ENCODE results near the gene ST3GAL4.

ST3GAL4 gene

DNA sequence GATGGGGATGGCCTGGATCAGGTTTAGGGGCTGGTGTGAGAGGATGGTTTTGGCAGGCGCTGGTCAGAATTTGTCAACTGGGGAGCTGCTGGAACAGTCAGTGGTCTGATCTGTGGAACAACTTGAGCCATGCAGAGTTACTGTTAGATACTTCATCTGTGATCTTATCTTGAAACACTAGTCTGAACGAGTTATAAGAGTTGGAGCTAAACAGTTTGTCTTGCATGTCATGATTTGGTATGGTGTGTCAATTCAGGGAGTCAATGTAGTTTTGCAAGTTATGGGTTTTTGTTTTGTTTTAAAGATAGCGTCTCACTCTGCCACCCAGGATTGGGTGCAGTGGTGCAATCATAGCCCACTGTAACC lies 54.1 kb downstream of the ST3GAL4 start:
- peaks cover 0 to 14% (median 12%) of the 10 kb centered on the region in 5 donors for H3K4me1 ChIP-seq (ENCODE audit: control insufficient read depth in 5 of 5, insufficient read depth in 5 of 5, low read length in 5 of 5)
- no peak overlapping the region for H3K4me3 ChIP-seq (ENCODE audit: low read depth in 1 of 5, low read length in 5 of 5)
- no peak overlapping the region for H3K27ac ChIP-seq (ENCODE audit: low read depth, low read length)
- H3K36me3 ChIP-seq (ENCODE audit: control insufficient read depth in 5 of 5, insufficient read depth in 5 of 5, low read length in 5 of 5) = peaks cover 0 to 51% (median 44%) of the 10 kb centered on the region in 5 donors
- no peaks in the 10 kb centered on the region for H3K27me3 ChIP-seq (ENCODE audit: control insufficient read depth in 5 of 5, insufficient read depth in 4 of 5, low read length in 5 of 5)
- no peaks in the 10 kb centered on the region for H3K9me3 ChIP-seq (ENCODE audit: control insufficient read depth in 5 of 5, low read length in 5 of 5)
- H3K9ac ChIP-seq (ENCODE audit: low read length in 5 of 5) = no peak overlapping the region

GRCh38 chr11:126410649-126411048 lies 55.2 kb downstream of the ST3GAL4 start:
- Histone ChIP-seq H3K4me1 (ENCODE audit: control insufficient read depth in 5 of 5, insufficient read depth in 5 of 5, low read length in 5 of 5) (peaks cover 6 to 25% (median 23%) of the 10 kb centered on the region in 5 donors), H3K36me3 (ENCODE audit: control insufficient read depth in 5 of 5, insufficient read depth in 5 of 5, low read length in 5 of 5) (peaks cover 0 to 48% (median 44%) of the 10 kb centered on the region in 5 donors), H3K27ac (ENCODE audit: low read depth, low read length) (no peak overlapping the region), H3K4me3 (ENCODE audit: low read depth in 1 of 5, low read length in 5 of 5) (no peak overlapping the region), H3K9ac (ENCODE audit: low read length in 5 of 5) (no peak overlapping the region), H3K9me3 (ENCODE audit: control insufficient read depth in 5 of 5, low read length in 5 of 5) (no peaks in the 10 kb centered on the region), H3K27me3 (ENCODE audit: control insufficient read depth in 5 of 5, insufficient read depth in 4 of 5, low read length in 5 of 5) (no peaks in the 10 kb centered on the region)

DNA sequence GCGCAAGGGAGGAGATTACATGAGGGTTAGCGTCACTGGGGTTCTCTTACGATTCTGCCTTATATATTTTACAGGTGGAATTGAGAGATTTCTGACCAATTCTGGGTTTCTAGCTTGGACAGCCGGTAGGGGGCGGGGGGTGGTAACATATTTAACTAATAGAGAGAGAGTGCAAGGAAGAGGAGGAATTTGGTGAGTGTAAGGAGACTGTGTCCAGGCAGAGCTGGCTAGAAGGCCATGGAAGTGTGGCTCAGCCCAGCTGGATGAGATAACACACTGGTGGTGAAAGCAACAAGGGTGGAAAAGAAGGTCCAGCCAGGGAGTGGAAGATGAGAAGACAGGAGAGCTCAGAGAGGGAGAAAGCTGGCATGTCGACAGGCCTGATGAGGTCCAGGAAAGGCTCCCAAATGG lies 56.5 kb downstream of the ST3GAL4 start:
- peaks cover 0 to 46% (median 40%) of the 10 kb centered on the region in 5 donors for H3K36me3 ChIP-seq (ENCODE audit: control insufficient read depth in 5 of 5, insufficient read depth in 5 of 5, low read length in 5 of 5)
- no peak overlapping the region for H3K27ac ChIP-seq (ENCODE audit: low read depth, low read length)
- H3K4me1 ChIP-seq (ENCODE audit: control insufficient read depth in 5 of 5, insufficient read depth in 5 of 5, low read length in 5 of 5) = peaks cover 12 to 38% (median 36%) of the 10 kb centered on the region in 5 donors

DNA sequence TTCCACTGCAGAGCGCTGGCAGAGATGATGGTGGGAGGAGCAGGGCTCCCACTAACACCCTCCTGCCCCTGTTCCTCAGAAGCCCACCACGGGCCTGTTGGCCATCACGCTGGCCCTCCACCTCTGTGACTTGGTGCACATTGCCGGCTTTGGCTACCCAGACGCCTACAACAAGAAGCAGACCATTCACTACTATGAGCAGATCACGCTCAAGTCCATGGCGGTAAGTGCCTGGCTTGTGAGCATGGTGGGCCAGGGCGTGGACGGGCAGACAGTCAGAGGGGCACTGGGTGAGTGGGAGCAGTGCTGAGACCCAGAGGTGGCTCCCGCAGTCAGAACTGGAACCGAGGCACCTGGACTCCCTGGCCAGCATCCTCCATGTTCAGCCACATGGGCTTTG lies 57.9 kb downstream of the ST3GAL4 start:
- Histone ChIP-seq H3K27ac (ENCODE audit: low read depth, low read length) (no peak overlapping the region), H3K4me1 (ENCODE audit: control insufficient read depth in 5 of 5, insufficient read depth in 5 of 5, low read length in 5 of 5) (peaks cover 12 to 43% (median 39%) of the 10 kb centered on the region in 5 donors), H3K9ac (ENCODE audit: low read length in 5 of 5) (no peak overlapping the region), H3K9me3 (ENCODE audit: control insufficient read depth in 5 of 5, low read length in 5 of 5) (no peaks in the 10 kb centered on the region), H3K4me3 (ENCODE audit: low read depth in 1 of 5, low read length in 5 of 5) (no peak overlapping the region), H3K36me3 (ENCODE audit: control insufficient read depth in 5 of 5, insufficient read depth in 5 of 5, low read length in 5 of 5) (peaks cover 0 to 33% (median 26%) of the 10 kb centered on the region in 5 donors), H3K27me3 (ENCODE audit: control insufficient read depth in 5 of 5, insufficient read depth in 4 of 5, low read length in 5 of 5) (no peaks in the 10 kb centered on the region)

More for the DNA sequence above, 56.5 kb downstream of the ST3GAL4 start:
- Histone ChIP-seq H3K9ac (ENCODE audit: low read length in 5 of 5) (no peak overlapping the region), H3K4me3 (ENCODE audit: low read depth in 1 of 5, low read length in 5 of 5) (no peak overlapping the region), H3K27me3 (ENCODE audit: control insufficient read depth in 5 of 5, insufficient read depth in 4 of 5, low read length in 5 of 5) (no peaks in the 10 kb centered on the region), H3K9me3 (ENCODE audit: control insufficient read depth in 5 of 5, low read length in 5 of 5) (no peaks in the 10 kb centered on the region)

- no peaks in the 10 kb centered on the region for H3K27me3 ChIP-seq (ENCODE audit: control insufficient read depth in 5 of 5, insufficient read depth in 4 of 5, low read length in 5 of 5)
- peaks cover 15 to 48% (median 40%) of the 10 kb centered on the region in 5 donors for H3K4me1 ChIP-seq (ENCODE audit: control insufficient read depth in 5 of 5, insufficient read depth in 5 of 5, low read length in 5 of 5)
Measured at GRCh38 chr11:126413843-126414405, 58.4 kb downstream of the ST3GAL4 start.

GRCh38 chr11:126414615-126415014 lies 59.1 kb downstream of the ST3GAL4 start:
- Histone ChIP-seq H3K9ac (ENCODE audit: low read length in 5 of 5) (no peak overlapping the region), H3K27ac (ENCODE audit: low read depth, low read length) (no peak overlapping the region), H3K36me3 (ENCODE audit: control insufficient read depth in 5 of 5, insufficient read depth in 5 of 5, low read length in 5 of 5) (peaks cover 0 to 21% (median 14%) of the 10 kb centered on the region in 5 donors), H3K4me1 (ENCODE audit: control insufficient read depth in 5 of 5, insufficient read depth in 5 of 5, low read length in 5 of 5) (peaks cover 15 to 50% (median 41%) of the 10 kb centered on the region in 5 donors), H3K27me3 (ENCODE audit: control insufficient read depth in 5 of 5, insufficient read depth in 4 of 5, low read length in 5 of 5) (no peaks in the 10 kb centered on the region), H3K4me3 (ENCODE audit: low read depth in 1 of 5, low read length in 5 of 5) (no peak overlapping the region), H3K9me3 (ENCODE audit: control insufficient read depth in 5 of 5, low read length in 5 of 5) (no peaks in the 10 kb centered on the region)

More at GRCh38 chr11:126413843-126414405, 58.4 kb downstream of the ST3GAL4 start:
- H3K9me3 ChIP-seq (ENCODE audit: control insufficient read depth in 5 of 5, low read length in 5 of 5) = no peaks in the 10 kb centered on the region
- H3K36me3 ChIP-seq (ENCODE audit: control insufficient read depth in 5 of 5, insufficient read depth in 5 of 5, low read length in 5 of 5) = peaks cover 0 to 28% (median 21%) of the 10 kb centered on the region in 5 donors
- no peak overlapping the region for H3K27ac ChIP-seq (ENCODE audit: low read depth, low read length)
- no peak overlapping the region for H3K4me3 ChIP-seq (ENCODE audit: low read depth in 1 of 5, low read length in 5 of 5)
- H3K9ac ChIP-seq (ENCODE audit: low read length in 5 of 5) = no peak overlapping the region

DNA sequence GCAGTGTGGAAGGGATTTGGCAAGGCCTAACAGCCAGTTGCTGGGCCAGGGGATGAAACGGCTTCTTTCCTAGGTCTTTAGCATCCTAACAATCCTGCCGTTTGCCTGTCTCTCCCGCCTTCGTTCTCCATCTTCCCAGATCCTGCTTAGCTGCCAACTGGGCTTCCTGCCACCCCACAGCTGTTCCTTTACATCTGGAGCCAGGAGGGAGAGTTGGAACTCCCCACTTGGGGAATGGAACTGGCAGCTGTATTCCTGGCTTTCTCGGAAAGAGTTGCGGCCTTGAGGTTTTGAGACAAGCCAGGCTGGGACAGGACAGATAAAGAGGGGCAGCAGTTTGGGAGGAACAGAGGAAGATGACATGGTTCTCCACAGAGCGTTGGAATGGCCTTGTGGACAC lies 59.6 kb downstream of the ST3GAL4 start:
- Histone ChIP-seq H3K4me3 (ENCODE audit: low read depth in 1 of 5, low read length in 5 of 5) (peak overlapping the region in 1 of 5 donors; percentile 22), H3K9ac (ENCODE audit: low read length in 5 of 5) (peak overlapping the region in 2 of 5 donors; percentile 25 to 65), H3K4me1 (ENCODE audit: control insufficient read depth in 5 of 5, insufficient read depth in 5 of 5, low read length in 5 of 5) (peaks cover 15 to 49% (median 41%) of the 10 kb centered on the region in 5 donors), H3K9me3 (ENCODE audit: control insufficient read depth in 5 of 5, low read length in 5 of 5) (no peaks in the 10 kb centered on the region), H3K36me3 (ENCODE audit: control insufficient read depth in 5 of 5, insufficient read depth in 5 of 5, low read length in 5 of 5) (peaks cover 0 to 18% (median 10%) of the 10 kb centered on the region in 5 donors), H3K27me3 (ENCODE audit: control insufficient read depth in 5 of 5, insufficient read depth in 4 of 5, low read length in 5 of 5) (no peaks in the 10 kb centered on the region), H3K27ac (ENCODE audit: low read depth, low read length) (peak overlapping the region; percentile 62)

DNA sequence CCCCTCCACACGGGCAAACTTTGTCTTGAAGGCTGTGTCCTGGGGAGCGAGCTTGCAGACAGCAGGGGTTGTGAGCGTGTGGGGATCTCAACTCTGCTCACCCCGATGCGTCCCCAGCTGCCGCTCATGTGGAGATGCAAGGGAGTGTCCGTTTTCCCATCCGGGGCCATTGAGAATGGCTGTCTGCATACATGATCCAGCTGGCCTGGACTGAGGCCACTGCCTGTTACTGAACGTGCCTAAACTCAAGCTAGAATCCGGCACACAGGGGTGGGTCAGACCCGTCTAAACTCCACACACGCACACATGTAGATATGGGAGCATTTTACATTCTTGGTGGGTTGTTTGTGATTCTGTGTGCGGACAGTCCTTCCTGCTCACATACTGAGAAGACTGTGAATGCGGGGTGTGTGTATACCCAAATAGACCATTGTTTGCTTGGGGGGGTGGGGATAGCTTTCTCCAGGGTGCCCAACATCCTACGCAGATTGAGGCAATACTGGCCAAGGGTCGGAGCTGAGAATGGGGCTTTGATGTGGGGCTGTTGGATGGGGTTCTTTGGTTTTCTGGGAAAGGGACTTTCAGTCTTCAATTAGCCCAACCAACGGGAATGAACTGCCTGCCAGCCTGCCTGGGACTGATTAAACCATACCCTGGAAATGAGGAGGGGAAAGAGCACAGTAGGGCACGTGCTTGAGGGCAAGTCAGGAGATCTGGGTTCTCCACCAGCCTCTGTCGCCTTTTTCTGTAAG lies 60.4 kb downstream of the ST3GAL4 start:
- Histone ChIP-seq H3K4me1 (ENCODE audit: control insufficient read depth in 5 of 5, insufficient read depth in 5 of 5, low read length in 5 of 5) (peaks cover 15 to 42% (median 34%) of the 10 kb centered on the region in 5 donors), H3K27ac (ENCODE audit: low read depth, low read length) (peak overlapping the region; percentile 62), H3K9ac (ENCODE audit: low read length in 5 of 5) (peak overlapping the region in 4 of 5 donors; percentile 25 to 65 (median 60)), H3K36me3 (ENCODE audit: control insufficient read depth in 5 of 5, insufficient read depth in 5 of 5, low read length in 5 of 5) (peaks cover 0 to 17% (median 10%) of the 10 kb centered on the region in 5 donors), H3K9me3 (ENCODE audit: control insufficient read depth in 5 of 5, low read length in 5 of 5) (no peaks in the 10 kb centered on the region), H3K27me3 (ENCODE audit: control insufficient read depth in 5 of 5, insufficient read depth in 4 of 5, low read length in 5 of 5) (no peaks in the 10 kb centered on the region), H3K4me3 (ENCODE audit: low read depth in 1 of 5, low read length in 5 of 5) (peak overlapping the region; percentile 47 to 62 (median 50))

DNA sequence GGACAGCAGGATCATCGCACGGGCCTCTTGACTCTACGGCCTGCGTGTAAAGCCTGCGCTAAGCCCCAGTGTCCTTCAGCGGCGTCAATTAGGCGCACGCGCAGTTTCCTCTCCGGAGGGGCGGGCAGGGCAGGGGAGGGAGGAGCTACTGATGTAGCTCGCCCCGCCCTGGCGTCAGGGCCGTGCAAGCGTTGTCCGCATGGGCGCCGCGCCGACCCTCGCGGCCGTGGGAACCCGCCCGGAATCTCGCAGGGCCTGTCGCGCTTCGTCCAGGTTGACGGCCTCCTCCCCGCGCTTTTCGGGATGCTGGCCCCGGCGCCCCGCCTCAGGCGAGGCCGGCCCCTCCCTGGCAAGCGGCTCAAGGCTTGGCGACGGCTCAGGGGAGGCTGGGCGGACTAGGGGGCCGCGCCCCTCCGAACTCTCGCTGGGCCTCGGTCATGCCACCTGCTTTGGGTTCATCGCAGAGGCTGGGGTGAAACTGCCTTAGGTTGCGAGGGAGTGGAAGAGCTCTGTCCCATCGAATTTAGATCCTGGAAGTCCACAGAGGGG lies 61.1 kb downstream of the ST3GAL4 start:
- H3K9ac ChIP-seq (ENCODE audit: low read length in 5 of 5) = peak overlapping the region in 4 of 5 donors; percentile 51 to 65 (median 60)

More for the DNA sequence above, 61.1 kb downstream of the ST3GAL4 start:
- peaks cover 15 to 41% (median 34%) of the 10 kb centered on the region in 5 donors for H3K4me1 ChIP-seq (ENCODE audit: control insufficient read depth in 5 of 5, insufficient read depth in 5 of 5, low read length in 5 of 5)
- no peaks in the 10 kb centered on the region for H3K9me3 ChIP-seq (ENCODE audit: control insufficient read depth in 5 of 5, low read length in 5 of 5)
- H3K36me3 ChIP-seq (ENCODE audit: control insufficient read depth in 5 of 5, insufficient read depth in 5 of 5, low read length in 5 of 5) = peaks cover 0 to 17% (median 10%) of the 10 kb centered on the region in 5 donors
- peak overlapping the region; percentile 62 for H3K27ac ChIP-seq (ENCODE audit: low read depth, low read length)
- peak overlapping the region; percentile 47 to 62 (median 50) for H3K4me3 ChIP-seq (ENCODE audit: low read depth in 1 of 5, low read length in 5 of 5)
- H3K27me3 ChIP-seq (ENCODE audit: control insufficient read depth in 5 of 5, insufficient read depth in 4 of 5, low read length in 5 of 5) = no peaks in the 10 kb centered on the region

Measured in subcutaneous abdominal adipose tissue (tissue), 5 donors.